Fibroblast of lung (primary cell): Measurements from ENCODE around the gene TFAP2E. TPM values are rescaled to one million over a fixed set of nuclear protein-coding genes. Genes with fewer than 3 reads are reported as not detected.
A peak's percentile ranks its signal among the peaks of the same experiment; 100 is the strongest.

Source experiments
- DNase-seq, 2 donors: peaks; one replicate each; pipeline versions ENCODE4 v3.0.0 to v3.0.0-alpha.2; 2010; ENCODE audit warnings: low read depth in 2 of 2
- H2AFZ ChIP-seq: 2 replicates; pipeline ENCODE4 v1.5.1; 2012; ENCODE audit warnings: low read length, control low read depth, inconsistent platforms
- H3K27ac ChIP-seq: 2 replicates; pipeline ENCODE4 v1.5.1; 2011; ENCODE audit warnings: low read length, control low read depth; ENCODE audit not compliant: insufficient read depth
- H3K27me3 ChIP-seq: 2 replicates; pipeline ENCODE4 v1.5.1; 2011; ENCODE audit warnings: mild to moderate bottlenecking, low read length; ENCODE audit not compliant: control insufficient read depth, insufficient read depth
- H3K36me3 ChIP-seq: 2 replicates; pipeline ENCODE4 v1.5.1; 2011; ENCODE audit warnings: low read length; ENCODE audit not compliant: control insufficient read depth, insufficient read depth
- H3K4me1 ChIP-seq: 2 replicates; pipeline ENCODE4 v1.5.1; 2011; ENCODE audit warnings: low read length; ENCODE audit not compliant: control insufficient read depth, insufficient read depth; ENCODE audit errors: extremely low read depth
- H3K4me2 ChIP-seq: 2 replicates; pipeline ENCODE4 v1.5.1; 2011; ENCODE audit warnings: low read length, control low read depth; ENCODE audit not compliant: insufficient read depth; ENCODE audit errors: extremely low read depth
- H3K4me3 ChIP-seq, 4 experiments: fragments of 200-600 bp in 1 of 4; sonication (generic) in 1 of 4; replicated peaks in 1 of 4; 2 replicates each; pipeline ENCODE4 v1.5.1; 2011 to 2016; ENCODE audit warnings: low read length in 4 of 4, low read depth in 3 of 4, mild to moderate bottlenecking in 3 of 4, control low read depth in 2 of 4, inconsistent platforms in 1 of 4, mixed read lengths in 1 of 4; ENCODE audit not compliant: insufficient read depth in 1 of 4; ENCODE audit errors: control extremely low read depth in 1 of 4
- H3K79me2 ChIP-seq: 2 replicates; pipeline ENCODE4 v1.5.1; 2012; ENCODE audit warnings: mild to moderate bottlenecking, low read length, inconsistent platforms; ENCODE audit not compliant: control insufficient read depth, insufficient read depth
- H3K9ac ChIP-seq: 2 replicates; pipeline ENCODE4 v1.5.1; 2011; ENCODE audit warnings: mild to moderate bottlenecking, low read length, control low read depth; ENCODE audit not compliant: insufficient read depth
- H3K9me3 ChIP-seq: 2 replicates; pipeline ENCODE4 v1.5.1; 2012; ENCODE audit warnings: low read depth, low read length; ENCODE audit not compliant: control insufficient read depth, insufficient read depth
- H4K20me1 ChIP-seq: 2 replicates; pipeline ENCODE4 v1.5.1; 2011; ENCODE audit warnings: low read length; ENCODE audit not compliant: control insufficient read depth, insufficient read depth; ENCODE audit errors: extremely low read depth
- CTCF ChIP-seq, 2 donors: IDR thresholded peaks in 1 of 2; conservative IDR thresholded peaks in 1 of 2; 1 replicate in 1 of 2; 2 replicates in 1 of 2; pipeline ENCODE4 v1.5.1; 2011 to 2012; ENCODE audit warnings: low read length in 2 of 2, control low read depth in 1 of 2, inconsistent platforms in 1 of 2, low read depth in 1 of 2, mild to moderate bottlenecking in 1 of 2
- EZH2 ChIP-seq: IDR thresholded peaks from 2 replicates; pipeline ENCODE4 v1.5.1; 2012; ENCODE audit warnings: low read length, control low read depth, mild to moderate bottlenecking; ENCODE audit errors: missing control alignments
- polyA plus RNA-seq, 2 donors: library from polyadenylated mRNA; depleted of rRNA in 1 of 2; stranded (reverse) in 1 of 2; unstranded in 1 of 2; fragments of >200 nt; gene quantifications; 2 replicates each; pipeline ENCODE4 v1.2.1, GENCODE V29; 2011 to 2012; ENCODE audit warnings: missing spikeins in 1 of 2
- total RNA-seq: library from RNA; depleted of rRNA; stranded (reverse); fragments of >200 nt; gene quantifications from 2 replicates; pipeline ENCODE4 v1.2.1, GENCODE V29; 2014

The TFAP2E gene
- total and polyA plus RNA-seq, 2 donors (not counting 1 experiment from before 2014, with no cell fraction given): 0.17 to 0.83 TPM

DNA sequence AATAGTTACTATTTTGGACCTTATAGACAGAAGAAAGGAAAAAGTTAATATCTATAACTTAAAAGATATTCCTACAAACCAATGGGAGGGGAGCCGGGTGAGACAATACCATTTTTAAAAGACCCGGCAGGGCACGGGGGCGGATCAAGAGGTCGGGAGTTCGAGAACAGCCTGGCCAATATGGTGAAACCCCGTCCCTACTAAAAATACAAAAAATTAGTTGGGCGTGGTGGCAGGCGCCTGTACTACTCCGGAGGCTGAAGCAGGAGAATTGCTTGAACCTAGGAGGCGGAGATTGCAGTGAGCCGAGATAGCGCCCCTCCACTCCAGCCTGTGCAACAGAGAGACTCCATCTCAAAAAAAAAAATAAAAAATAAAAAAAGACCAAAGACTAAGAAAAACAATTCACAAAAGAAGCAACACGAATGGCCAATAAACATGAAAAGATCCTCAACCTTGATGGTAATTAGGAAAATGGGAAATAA is 69.4 kb downstream of the TFAP2E start:
- DNase-seq: no peak
- Histone ChIP-seq H3K27me3 (peaks cover 10% of the 10 kb centered on the region), H3K4me1 (peaks cover 2% of the 10 kb centered on the region), H3K9ac (no peak overlapping the region), H3K4me3 (peak overlapping the region; percentile 66 to 94 (median 88)), H3K9me3 (no peaks in the 10 kb centered on the region), H3K36me3 (no peaks in the 10 kb centered on the region), H3K27ac (peak overlapping the region; percentile 80), H4K20me1 (no peaks in the 10 kb centered on the region), H3K4me2 (peak overlapping the region; percentile 72), H3K79me2 (peaks cover 38% of the 10 kb centered on the region), H2AFZ (peak overlapping the region; percentile 74)
- TF ChIP-seq CTCF (conservative IDR thresholded peaks at IDR 0.05 in 1 of 2, IDR thresholded peaks at IDR 0.05 in 1 of 2; ENCODE audit: low read depth in 1 of 2, low read length in 2 of 2) (no peak), EZH2 (no peak)

- DNase-seq: no peak
- Histone ChIP-seq H3K9me3 (no peaks in the 10 kb centered on the region), H3K4me3 (no peak overlapping the region)
Measured at GRCh38 chr1:35644204-35644603, 71.1 kb downstream of the TFAP2E start.

More at GRCh38 chr1:35644204-35644603, 71.1 kb downstream of the TFAP2E start:
- Histone ChIP-seq H2AFZ (no peak overlapping the region), H3K9ac (no peak overlapping the region), H3K4me1 (peaks cover 2% of the 10 kb centered on the region), H3K27ac (no peak overlapping the region), H4K20me1 (no peaks in the 10 kb centered on the region), H3K4me2 (no peak overlapping the region), H3K36me3 (no peaks in the 10 kb centered on the region), H3K27me3 (peaks cover 10% of the 10 kb centered on the region), H3K79me2 (peaks cover 24% of the 10 kb centered on the region)
- no peak for TF ChIP-seq CTCF (conservative IDR thresholded peaks at IDR 0.05 in 1 of 2, IDR thresholded peaks at IDR 0.05 in 1 of 2; ENCODE audit: low read depth in 1 of 2, low read length in 2 of 2)
- TF ChIP-seq EZH2: no peak

Other genes starting within 250 kb of the TFAP2E start
- gene KIAA0319L, start 15.9 kb upstream of the TFAP2E start, total RNA-seq: 38.5 and 65.4 TPM in 2 replicates
- 47.6 and 66.1 TPM in 2 replicates for gene KIAA0319L, start 15.9 kb upstream of the TFAP2E start, polyA plus RNA-seq
- 20.0 and 33.2 TPM in 2 replicates for gene NCDN, start 15.5 kb upstream of the TFAP2E start, total RNA-seq
- 18.1 and 27.6 TPM in 2 replicates for gene NCDN, start 15.5 kb upstream of the TFAP2E start, polyA plus RNA-seq
- 13.9 and 18.3 TPM in 2 replicates for gene PSMB2, start 68.2 kb downstream of the TFAP2E start, total RNA-seq
- 66.8 and 84.0 TPM in 2 replicates for gene PSMB2, start 68.2 kb downstream of the TFAP2E start, polyA plus RNA-seq
- gene C1orf216, start 145.6 kb downstream of the TFAP2E start, total RNA-seq: 16.7 and 19.8 TPM in 2 replicates
- 18.3 and 24.9 TPM in 2 replicates for gene C1orf216, start 145.6 kb downstream of the TFAP2E start, polyA plus RNA-seq
- 2.3 and 4.3 TPM in 2 replicates for gene CLSPN, start 196.7 kb downstream of the TFAP2E start, total RNA-seq
- 10.1 and 24.1 TPM in 2 replicates for gene CLSPN, start 196.7 kb downstream of the TFAP2E start, polyA plus RNA-seq
- 20.8 and 25.6 TPM in 2 replicates for gene AGO4, start 234.7 kb downstream of the TFAP2E start, total RNA-seq
- 6.3 and 10.2 TPM in 2 replicates for gene AGO4, start 234.7 kb downstream of the TFAP2E start, polyA plus RNA-seq